Activated CD4-positive, alpha-beta T cell treated with anti-CD3 and anti-CD28 coated beads for 48 hours (primary cell): Measurements from ENCODE around the gene CD1D.
"Not testable (repeated sequence)": the region's sequence is repeated elsewhere in the genome, so short reads cannot be mapped to it uniquely, and the experiment has no call there.

Experiments used
- DNase-seq: peaks from one replicate; pipeline ENCODE4 v3.0.0-alpha.2; 2020

Gene CD1D

GRCh38 chr1:158180741-158181576 is at the start of gene CD1D:
Gene CD1D, plus strand, starts transcription at chr1:158180895. Its CDS starts 207 bp downstream, at chr1:158181102.
- DNase-seq: peak; percentile 11

DNA sequence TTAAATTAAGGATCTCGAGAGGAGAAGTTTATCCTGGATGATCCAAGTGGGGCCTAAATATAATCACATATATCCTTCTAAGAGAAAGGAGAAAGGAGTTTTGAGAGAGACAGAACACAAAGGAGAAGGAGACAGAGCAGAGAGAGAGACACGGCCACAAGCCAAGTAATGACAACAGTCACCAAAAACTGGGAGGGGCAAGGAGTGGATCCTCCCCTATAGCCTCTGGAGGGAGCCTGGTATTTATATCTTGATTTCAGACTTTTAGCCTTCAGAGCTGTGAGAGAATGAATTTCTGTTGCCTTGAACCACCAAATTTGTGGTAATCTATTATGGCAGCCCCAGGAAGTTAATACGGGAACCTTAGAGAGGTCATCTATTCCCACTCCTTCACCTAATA is 49.5 kb upstream of the CD1D start:
- DNase-seq: no peak

- no peak for DNase-seq
Measured at GRCh38 chr1:158140764-158141192, 39.9 kb upstream of the CD1D start.

DNA sequence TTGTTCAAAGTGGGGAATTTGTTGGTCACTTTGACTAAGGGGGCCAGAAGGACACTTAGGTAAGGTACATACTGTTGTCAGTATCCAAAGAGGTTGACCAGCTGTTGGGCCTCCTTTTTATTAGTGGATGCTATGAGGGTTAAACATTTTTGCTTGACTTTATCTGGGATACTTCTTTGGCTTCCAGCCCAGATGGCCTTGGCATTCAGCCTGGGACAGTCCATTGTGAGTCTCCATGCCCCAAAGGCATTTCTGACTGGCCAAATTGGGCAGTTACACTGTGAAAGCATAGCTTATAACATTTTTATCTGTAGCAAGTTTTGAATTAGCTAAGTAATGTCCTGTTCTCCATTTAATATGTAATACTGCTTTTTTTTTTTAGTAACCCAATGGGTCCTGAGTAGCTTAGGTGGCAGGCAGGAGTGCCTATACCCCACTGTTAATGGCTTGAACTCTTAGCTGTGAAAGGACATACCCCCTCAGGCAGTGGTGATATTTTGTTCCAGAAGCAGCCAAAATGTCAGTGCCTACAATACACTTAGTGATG is 35.4 kb upstream of the CD1D start:
- no peak for DNase-seq

DNA sequence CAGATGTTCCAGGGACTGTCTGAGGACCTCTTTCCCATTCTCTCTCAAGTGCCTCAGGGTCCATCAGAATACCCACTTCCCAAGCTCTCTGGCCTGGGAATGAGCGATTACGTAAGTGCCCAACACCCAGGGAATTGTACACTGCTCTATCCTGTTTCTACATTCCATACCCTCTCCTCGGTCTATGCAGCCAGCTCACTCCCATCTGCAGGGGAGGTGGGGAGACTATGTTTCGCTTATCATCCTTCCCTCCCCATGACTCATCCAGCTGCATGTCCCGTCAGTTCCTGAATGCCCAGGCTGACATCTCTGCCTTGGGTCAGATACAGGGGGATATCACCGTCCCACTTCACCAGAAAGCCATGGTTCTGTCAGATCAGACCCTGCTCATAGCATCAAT is 34.5 kb upstream of the CD1D start:
- DNase-seq: no peak

DNA sequence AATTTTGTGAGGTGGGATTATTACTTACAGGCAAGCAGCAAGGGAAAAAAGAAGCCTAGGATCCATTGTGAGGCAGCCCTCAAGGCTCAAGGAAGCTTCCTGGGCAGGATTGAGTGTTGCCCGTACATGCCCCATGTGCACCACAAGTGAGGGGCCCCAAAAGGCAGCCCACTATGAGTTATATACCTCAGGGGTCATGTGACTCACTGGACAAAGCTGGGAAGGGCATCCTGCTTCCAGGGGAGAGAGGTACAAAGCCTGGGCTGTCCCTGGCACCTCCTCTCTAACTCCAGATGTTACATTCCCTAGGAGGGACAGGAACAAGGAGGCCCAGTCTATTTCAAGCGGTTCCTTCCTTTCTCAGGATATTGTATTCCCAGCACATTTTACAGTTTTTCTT is 34.0 kb upstream of the CD1D start:
- no peak for DNase-seq

DNA sequence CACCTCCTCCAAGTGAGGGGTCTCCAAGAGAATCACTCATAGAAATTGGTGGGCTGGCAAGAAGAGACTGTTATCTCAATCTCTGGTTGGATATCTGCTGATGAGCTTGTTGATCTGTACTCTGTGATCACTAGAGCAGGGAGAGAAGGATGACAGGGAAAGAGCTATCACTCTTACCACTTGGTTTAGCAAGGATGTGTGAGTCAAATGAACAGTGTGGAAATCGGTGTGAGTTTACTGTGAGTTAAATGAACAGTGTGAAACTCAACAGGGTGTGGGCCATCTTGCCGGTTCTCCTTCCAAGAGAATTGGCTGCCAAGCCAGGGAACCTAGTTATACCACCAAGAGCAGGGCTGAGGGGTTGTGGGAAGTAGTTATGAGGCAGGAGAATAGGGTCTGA is 33.3 kb upstream of the CD1D start:
- no peak for DNase-seq

- DNase-seq: no peak
Measured at GRCh38 chr1:158147869-158148268, 32.8 kb upstream of the CD1D start.

DNA sequence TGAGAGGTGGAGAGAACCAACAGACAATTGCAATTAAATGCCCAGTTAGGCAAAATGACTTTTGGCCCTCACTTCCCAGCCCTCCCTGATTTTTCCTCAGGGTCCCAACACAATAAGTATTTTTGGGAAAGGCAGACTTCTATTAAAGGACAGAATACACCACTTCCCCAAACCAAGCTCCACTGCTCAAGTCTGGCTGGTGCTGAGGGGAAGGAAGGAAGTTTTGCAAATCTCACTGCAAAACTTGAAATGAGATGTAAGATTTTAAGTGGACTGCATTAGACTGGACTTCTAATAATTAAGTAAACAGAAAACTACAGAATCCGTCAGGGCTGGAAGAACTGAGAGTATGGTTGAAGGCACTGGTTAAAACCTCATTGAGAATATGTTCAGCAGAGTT is 32.2 kb upstream of the CD1D start:
- DNase-seq: no peak

- DNase-seq: no peak
Measured at GRCh38 chr1:158149175-158149574, 31.5 kb upstream of the CD1D start.

- peak; percentile 85 for DNase-seq
Measured at GRCh38 chr1:158149577-158150269, 31.0 kb upstream of the CD1D start.

DNA sequence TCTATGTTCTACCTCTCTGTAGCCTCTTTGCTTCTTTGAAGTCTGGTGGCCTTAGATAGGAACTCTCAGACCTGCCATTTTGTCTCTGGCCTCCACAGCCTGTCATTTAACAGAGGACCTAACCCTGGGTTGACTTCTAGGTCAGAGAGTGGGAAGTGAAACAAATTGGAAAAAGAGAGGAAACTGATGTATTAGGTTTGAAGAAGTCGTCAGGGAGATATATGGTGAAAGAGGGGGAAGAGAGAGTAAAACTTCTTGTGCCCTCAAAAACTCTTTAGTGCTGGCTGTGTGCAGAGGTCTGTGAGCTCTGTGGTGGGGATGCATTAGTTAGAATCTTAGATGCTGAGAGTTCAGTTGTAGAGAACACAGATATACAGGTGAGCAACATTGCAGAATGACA is 30.2 kb upstream of the CD1D start:
- no peak for DNase-seq

- no peak for DNase-seq
Measured at GRCh38 chr1:158153179-158153578, 27.5 kb upstream of the CD1D start.

DNA sequence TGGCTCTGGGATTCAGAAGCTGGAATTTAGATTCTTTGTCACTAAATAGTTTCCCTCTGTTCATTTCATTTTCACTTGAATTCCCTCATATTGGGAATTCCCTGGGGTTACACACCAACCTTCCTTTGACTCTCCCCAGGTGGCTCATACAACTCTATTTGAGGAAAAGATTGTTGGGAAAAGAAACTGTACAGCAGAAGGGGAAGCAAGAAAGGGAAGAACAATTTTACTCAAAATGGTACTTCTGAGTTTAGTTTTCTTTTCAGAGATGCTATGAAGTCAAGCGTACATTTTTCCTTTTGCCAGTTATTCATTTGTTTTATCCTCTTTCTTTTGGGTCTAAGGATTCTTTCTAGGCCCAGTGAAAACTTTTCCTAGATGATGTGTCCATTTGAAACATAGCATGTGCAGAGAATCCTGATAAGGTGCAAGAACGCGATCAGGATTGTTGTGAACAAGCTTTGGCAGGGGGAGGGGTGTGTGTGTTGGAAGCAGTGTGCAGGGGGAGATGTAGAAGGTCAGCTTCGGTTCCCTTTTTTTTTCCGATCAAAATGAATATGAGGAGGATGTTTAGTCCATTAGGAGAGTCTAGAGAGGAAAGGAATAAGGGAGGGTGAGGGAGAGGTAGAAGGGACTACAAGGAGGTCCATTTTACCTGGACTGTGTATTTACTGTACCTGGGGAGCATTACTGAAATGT is 26.8 kb upstream of the CD1D start:
- DNase-seq: no peak

GRCh38 chr1:158154501-158154900 is 26.2 kb upstream of the CD1D start:
- DNase-seq: no peak

- DNase-seq: no peak
Measured at GRCh38 chr1:158155673-158156072, 25.0 kb upstream of the CD1D start.

- DNase-seq: no peak
Measured at GRCh38 chr1:158159597-158159996, 21.1 kb upstream of the CD1D start.

DNA sequence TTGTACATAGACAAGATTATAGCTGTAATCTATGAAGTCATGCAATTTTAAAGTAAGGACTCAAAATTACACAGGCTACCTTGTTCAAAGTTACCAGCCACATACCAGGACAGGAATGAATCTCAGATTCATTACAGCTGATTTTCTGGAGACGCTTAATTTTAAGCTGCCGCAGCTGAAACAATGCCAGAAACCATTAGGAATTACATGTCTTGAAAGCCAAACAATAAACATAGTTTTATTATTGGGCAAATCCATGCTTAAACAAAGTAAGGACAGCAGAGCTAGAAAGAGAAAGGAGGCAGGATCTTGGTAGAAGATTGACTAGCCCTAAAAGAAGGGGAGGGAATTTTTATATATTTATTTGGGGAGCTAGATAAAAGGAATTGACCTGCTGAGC is 19.2 kb upstream of the CD1D start:
- DNase-seq: no peak

GRCh38 chr1:158163000-158163947 is 17.4 kb upstream of the CD1D start:
- DNase-seq: no peak

DNA sequence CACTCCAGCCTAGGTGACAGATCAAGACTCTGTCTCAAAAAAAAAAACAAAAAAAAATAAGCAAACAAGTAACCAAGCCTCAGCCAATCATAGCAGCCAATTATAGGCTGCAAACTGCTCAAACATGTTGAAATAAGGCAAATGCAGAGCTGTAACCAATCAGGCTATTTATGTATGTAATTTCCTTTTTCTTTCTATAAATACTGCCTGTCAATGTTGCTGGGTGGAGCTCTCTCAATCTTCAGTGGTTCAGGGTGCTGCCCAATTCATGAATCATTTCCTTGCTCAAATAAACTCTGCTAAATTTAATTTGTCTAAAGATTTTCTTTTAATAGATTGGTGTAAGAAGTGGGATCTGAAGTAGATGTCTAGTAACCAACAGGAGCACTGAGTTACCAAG is 11.6 kb upstream of the CD1D start:
- DNase-seq: no peak

- DNase-seq: not testable (repeated sequence)
Measured at GRCh38 chr1:158175915-158176314, 4.8 kb upstream of the CD1D start.

DNA sequence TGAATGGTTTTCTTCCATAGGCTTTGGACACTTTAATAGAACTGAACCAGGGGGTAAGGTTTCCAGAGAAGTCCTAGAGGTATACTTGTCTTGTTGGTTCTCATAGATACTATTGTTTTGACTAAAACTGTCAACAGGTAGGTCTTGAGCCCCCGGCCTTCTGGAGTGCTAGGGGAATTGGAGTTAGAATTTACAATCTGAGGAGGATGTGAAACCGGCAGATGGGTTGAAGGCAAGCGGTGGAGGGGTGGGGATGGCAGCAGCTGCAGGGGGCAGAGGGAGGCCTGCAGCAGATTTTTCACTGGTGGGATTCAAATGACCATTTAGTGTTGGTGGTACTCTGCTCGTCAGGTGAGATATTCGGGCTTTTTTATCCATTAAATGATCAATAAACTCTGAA is 4.3 kb upstream of the CD1D start:
- no peak for DNase-seq
